COR-L47 (cell line): ENCODE data around the gene ABI3BP.

Source experiments
- DNase-seq: peaks from one replicate; lab custom pipeline; 2025; lab: John Stamatoyannopoulos, UW

ABI3BP gene

DNA sequence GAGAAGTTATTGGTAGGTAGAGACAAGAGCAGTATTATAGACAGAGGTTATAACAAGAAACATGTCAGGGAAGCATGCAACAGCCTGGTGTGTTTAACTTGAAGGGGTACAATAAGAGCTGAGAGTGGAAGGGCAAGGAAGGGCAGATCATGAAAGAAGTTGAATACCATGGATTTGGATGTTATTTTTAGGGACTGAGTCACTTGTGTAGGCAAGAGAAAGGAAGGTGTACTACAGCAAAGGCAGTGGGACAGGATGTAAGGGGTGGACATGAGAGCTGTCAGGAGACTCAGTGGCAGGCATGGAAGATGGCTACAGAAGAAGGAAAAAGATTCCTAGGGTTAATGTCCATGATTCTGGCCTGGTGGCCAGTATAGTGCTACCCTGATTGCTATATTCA is 217.6 kb downstream of the ABI3BP start:
- DNase-seq: no peak

DNA sequence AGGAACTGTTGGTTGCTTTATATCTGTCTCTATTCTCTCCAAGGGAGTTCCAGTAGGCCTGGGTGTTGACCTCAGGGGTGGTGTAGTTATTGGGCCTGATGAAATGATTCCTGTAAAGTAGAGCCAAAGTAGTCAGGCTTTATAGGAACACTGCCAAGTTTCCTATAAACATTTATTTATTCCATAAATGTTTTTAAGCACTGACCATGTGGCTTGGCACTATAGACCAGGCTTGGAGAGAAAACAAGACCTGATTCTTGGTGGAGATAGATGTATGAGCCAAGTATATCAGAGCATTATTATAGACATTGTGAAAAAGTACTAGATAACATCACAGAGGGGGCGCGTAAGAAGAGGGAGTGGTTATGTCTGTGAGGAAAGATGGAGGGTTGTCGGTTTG is 218.0 kb downstream of the ABI3BP start:
- DNase-seq: no peak

DNA sequence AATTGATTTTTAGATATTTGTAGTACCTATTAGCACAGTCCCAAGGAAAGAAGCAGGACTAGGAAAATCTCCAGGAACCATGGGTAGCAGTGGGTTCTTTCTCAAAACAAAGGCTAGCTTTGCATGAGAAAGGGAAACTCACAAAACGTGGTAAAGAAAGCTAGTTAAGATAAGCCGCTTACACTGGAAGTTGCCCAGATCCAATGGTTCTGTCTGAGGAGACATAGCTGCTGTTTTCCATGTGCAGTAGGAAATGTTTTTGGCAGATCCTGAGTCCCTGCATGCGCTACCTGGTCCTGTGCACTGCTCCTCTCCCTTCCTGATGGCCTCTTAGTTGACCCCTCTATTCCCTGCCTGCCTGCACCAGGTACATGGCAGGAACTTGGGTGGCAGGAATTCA is 223.5 kb downstream of the ABI3BP start:
- DNase-seq: no peak

DNA sequence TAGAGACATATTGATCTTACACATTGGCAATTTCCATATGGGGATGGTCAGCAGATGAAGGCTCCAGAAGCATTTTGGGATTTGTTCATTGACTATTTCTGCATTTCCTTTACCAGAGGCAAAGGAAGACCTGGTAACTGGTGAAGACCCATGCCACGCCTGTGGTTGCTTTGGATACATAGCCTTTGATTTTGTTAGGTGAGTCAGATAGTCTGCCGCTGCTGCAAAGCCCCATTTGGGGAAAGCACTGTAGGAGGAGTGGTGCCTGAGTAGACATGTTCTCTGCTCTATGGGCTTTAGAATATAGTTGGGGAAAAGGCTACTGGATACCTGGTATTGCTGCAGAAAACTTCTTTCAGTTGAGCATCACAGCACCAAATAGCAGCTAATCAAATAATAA is 227.2 kb downstream of the ABI3BP start:
- DNase-seq: no peak

DNA sequence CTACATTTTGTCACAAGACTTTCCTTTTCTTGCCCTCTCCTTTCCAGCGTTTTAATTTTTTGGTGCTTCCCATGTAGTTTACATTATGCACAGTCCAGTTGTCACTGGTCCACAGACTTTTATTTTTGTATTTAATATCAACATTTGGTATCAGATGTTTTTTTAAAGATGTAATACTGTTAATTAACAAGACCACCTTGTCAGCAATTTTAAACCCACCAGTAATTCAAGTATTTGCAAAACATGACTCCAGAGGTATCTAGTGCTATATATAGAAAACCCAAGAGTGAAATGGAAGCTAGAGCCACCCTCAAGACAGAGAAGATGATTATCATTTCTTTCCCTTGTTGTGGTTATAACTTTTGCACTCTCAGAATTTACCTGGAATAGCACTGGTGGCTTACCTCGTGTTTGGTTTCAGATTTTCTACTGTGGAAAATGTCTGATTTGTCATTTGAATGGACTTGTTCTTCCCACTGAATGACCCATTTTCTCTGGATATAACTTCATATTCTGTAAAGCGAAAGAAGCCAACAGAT is 227.7 kb downstream of the ABI3BP start:
- no peak for DNase-seq

DNA sequence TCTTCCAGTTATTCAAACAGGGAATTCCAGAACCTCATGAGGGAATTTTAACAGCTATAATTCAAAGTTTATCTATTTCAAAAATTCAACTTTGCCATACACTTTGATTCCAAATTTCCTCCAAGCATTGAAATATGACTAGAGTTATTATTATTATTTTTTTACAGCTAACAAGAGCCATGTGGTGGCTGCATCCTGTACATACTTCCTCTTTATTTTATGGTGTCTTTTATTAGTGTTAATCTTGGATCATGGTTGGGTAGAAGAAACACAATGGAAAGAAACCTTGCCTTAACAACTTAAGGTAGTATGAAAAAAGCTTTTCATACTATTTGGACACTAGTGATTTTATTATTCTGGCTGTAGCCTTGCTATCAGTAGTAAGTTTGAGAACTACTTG is 231.3 kb downstream of the ABI3BP start:
- no peak for DNase-seq

DNA sequence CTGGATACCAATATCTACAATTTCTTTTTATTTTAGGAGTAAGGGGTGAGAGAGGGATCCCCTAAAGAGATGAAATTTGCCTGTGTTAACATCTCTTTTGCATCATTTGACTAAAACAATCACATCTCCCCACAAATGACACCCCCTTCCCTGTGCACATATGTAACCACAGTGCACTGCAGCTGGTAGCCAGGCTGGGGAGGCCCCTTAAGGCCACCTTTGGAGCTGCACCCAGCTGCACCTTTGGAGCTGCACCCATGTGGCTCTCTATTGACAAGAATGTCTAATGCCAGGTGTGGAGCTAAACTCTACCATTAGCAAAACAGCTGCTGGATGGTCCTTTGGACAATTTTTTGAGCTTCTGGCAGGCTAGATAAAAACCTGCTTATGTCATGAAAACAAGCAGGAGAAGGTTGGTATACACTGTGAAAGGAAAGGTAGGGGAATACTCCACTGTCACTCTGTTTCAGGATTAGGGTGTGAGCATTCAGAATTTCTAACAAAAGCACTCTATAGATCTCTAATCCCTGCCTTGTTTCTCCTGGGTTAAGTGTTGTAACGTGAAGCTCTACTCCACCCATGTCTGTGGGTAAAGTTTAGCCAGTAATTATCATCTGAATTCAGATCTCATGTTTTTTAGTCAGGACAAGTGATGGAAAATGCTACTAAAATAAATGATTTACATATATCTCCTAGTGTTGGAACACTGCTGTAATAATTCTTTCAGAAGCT is 231.8 kb downstream of the ABI3BP start:
- peak; percentile 31 for DNase-seq

DNA sequence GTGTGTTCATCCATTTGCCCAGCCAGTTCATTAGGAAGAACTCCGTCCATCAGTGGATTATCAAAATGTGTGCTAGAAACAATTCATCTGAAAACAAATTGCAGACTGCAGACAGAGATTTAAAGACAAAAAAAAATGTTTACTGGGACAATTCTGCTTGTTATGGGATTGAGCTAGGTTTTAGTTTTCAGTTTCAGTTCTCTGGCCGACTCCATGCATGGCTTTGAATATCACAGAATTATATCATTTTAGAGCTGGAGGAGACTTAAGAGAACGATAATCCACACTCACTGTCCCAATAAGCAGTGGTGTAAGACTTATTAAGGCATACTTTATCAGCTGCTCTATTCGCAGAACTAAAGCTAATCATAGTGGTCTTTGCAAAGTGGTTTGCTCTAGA is 232.8 kb downstream of the ABI3BP start:
- no peak for DNase-seq

DNA sequence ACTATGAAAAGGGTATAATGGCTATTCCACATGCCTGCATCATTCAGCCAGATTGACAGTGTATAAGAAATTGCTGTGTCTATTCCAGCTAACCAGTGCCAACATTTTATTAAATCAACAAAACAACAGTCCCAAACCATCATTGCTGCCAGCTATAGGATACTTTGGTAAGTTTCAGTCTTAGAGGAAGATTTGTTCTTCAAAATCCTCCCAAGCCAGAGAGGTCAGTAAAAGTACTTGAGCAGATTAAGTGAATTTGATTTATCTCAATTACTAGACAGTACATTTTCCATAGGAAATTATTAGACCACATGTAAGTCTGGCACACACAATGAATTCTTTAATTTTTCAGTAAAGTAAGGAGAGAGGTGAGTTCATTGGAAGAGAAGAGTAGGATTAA is 233.3 kb downstream of the ABI3BP start:
- DNase-seq: no peak

DNA sequence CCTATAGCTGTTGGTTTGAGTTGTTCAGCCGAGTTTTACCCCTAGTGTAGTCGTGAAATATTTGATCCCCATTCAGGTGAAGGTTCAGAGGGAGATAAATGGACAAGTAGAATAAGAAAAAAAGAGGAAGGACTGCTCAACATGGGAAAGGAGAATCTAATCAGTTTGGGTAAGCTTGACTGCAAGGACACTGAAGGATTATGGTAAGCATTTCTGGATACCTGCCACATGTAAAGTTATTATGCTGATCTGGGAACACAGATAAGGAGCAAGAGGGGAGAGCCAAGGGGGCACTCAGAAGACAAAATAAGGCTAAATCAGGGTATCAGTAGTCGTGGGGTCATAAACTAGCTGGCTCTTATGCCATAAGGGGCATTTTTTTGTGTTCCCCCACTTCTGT is 234.1 kb downstream of the ABI3BP start:
- DNase-seq: no peak

DNA sequence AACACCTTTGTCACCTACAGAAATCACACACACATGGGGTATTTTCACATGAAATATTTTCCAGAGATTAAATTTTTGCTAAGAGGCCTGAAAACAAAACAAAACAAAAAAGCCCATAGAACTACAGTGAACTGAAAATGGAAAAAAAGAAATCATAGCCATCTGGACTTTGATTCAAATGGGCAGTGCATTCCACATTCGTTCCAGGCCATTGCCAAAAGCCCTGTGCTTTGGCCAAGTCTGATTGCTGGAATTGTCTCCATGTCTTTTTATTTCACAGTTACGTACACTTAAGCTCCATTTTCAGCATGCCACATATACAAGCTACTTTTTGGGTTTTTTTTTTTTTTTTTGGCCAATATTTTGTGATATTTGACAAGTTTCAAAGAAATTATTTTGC is 236.8 kb downstream of the ABI3BP start:
- no peak for DNase-seq

DNA sequence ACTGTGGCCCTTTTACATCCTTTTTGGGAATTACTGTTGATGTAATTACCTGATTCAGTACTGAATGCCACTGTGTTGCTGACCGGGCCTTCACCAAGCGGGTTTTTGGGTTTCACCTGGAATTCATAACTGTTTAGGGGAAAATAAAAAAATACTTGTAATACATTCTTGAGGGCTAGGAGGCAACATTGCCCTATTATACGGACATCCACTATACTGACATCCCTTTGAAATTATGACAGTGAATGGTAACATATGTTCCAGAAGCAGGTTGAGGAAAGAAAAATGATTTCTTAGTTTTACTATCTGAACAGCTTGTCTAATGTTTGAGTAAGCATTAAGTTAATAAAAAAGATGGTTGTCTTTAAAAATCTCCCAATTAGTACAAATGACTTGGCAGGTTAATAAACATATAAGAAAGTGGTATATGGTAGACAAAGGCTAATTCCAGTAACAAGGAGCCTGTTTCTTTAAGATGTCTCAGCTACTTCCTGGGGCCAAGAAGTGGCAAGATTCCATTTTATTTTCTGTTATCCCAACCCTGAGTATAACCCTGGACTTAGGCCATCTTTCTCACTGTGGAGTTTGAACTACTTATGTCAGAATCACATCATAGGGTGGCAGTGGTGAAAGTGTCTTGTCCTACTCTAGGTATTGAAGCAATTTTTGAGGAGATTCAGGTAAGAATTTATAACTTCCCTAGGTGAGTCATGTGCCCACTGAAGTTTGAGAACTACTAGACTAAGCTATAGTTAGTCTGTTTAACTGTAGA is 238.5 kb downstream of the ABI3BP start:
- no peak for DNase-seq

DNA sequence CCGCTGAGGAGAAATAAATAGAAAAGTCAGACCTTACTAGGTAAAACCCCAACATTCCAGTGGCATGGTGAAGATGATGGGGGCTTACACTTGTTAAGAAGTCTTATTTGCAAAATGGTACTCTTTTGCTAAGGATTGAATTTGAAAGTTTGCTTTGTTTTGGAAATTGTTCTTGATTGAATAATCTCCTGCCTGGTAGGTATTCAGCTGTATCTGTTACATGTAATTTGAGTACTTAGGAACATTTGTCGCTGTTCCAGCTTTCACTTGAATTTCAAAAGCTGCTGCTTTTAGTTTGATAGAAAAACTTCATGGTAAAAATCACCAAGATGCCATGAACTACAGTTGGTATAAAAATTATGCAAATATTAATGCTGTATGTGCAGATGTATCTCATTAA is 239.4 kb downstream of the ABI3BP start:
- DNase-seq: no peak

DNA sequence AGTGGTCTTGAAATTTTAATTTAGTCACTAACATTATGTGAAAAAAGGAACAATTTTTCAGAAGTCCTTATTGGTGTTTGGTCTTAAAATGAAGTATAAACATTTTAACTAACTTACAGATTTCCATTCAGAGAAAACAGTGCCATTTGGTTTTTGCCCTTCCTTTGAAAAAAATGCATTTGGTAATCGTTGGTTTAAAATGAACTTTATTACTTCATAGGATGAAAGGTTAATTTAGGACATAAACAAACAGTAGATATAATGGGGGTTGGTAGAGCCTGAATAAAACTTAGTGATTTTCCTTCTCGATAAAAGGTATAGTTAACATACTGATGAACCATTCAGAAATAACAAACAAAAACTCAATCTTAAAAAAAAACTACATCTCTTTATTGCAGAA is 244.3 kb downstream of the ABI3BP start:
- DNase-seq: no peak

DNA sequence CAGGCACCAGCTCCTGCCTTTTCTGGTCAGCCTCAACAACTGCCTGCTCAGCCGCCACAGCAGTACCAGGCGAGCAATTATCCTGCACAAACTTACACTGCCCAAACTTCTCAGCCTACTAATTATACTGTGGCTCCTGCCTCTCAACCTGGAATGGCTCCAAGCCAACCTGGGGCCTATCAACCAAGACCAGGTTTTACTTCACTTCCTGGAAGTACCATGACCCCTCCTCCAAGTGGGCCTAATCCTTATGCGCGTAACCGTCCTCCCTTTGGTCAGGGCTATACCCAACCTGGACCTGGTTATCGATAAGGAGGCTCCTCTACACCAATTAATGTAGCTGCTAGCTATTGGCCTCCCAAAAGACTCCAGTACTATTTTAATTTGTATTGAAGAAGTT is 245.0 kb downstream of the ABI3BP start:
- no peak for DNase-seq

DNA sequence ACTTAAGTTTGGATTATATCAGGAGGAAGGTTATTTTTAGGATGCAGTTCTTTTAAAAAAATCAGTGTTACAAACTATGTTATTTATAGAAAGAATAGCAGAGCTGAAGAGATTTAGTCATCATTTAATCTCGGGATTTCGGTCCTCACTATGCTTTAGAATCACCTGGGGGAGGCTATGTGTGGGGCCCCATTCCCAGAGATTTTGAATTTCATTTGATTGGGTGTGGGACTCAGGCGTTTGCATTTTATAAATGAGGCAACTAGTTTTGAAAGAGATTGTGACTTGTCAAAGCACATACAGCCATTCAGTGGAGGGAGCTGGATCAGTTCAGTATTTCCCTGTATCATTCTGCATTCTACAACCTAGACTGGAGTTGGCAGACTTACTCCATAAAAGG is 247.1 kb downstream of the ABI3BP start:
- DNase-seq: no peak

DNA sequence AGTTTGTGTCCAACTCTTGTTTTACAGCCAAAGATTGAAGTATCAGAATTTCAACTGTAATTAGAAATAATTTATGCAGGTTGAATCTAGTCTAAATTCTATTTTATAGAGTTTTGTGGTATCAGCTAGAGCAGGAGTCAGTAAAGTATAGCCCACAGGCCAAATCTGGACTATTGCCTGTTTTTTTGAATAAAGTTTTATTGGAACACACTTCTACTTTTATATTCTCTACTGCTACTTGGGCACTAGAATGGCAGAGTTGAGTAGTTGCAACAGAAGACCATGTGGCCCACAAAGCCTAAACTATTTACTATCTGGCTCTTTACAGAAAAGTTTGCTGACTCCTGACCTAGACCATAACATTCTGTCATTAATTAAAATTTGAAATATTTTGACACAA is 247.6 kb downstream of the ABI3BP start:
- DNase-seq: no peak

DNA sequence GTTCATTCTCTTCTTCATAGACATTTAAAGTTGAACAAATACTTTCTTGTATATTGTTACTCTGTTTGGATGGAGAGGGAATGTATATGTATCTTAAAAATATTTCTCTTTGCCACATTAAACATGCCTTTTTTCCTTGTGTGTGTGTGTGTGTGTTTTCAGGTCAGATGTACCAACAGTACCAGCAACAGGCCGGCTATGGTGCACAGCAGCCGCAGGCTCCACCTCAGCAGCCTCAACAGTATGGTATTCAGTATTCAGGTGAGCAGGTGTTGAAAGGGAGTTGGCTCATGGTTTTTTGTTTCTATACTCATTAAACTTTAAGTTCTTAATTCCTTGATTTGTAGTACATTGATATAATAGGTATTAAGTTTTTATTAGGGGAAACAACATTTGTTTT is 248.6 kb downstream of the ABI3BP start:
- no peak for DNase-seq

DNA sequence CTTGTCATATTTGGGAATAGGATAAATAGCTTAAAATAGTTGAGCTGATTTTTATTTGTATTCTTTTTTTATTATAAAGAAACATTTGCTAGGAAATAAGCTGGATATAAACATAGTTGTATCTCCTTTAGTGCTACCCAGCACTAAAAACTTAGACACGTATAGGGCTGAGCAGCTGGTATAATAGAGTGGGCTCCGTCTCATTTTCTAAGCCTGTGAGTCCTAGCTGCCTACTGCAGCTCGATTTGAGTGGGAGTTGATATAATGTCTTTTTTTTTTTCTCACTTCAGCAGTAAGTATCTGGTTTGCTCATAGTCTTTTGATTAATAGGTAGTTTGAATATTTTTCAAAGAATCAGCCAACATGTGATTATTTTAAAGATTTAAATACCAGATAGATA is 249.7 kb downstream of the ABI3BP start:
- no peak for DNase-seq

DNA sequence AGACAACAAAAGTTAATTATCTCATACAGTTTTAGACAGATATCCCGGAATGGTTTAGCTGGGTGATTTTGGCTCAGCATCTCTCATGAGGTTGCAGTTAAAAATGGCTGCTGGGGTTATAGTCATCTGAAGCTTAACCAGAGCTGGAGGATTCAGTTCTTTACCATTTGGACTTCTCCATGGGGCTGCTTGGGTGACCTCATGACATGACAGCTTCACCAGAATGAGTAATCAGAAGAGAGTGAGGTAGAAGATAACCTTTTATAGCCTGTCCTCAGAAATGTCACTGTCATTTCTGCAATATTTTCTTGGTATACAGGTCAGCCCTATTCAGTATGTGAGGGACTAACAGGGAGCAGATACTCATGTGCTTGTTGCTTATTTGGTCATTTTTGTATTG is 253.0 kb downstream of the ABI3BP start:
- DNase-seq: no peak

DNA sequence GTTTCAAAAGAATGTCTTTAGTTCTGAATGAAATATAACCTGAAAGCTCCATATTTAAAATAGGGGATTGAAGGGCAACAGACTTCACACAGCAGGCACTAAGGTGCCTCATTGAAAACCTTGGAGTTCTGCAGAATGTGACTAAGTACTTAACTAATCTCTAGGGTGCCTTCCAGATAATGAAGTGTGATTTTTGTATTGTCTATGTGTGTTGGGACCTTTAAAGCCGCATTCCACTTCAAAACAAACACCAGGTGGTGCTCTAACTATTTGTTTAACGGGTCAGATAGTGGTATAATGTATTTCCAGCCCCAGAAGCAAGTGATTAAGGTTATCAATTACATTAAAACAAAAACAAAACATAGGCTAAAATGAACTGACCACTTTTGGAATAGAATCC is 255.9 kb downstream of the ABI3BP start:
- peak; percentile 6 for DNase-seq

DNA sequence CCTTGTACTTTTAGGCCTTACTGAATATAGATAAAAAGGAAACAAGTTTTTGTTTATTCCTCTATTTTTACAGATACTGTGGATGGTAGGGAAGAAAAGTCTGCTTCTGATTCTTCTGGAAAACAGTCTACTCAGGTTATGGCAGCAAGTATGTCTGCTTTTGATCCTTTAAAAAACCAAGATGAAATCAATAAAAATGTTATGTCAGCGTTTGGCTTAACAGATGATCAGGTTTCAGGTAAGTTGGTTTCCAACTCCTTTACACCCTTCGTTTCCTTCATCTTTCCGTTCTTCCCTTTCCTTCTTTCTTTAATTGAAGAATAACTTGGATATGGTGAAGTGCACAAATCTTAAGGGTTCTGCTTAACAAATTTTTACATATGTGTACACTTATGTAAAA is 260.8 kb downstream of the ABI3BP start:
- no peak for DNase-seq

DNA sequence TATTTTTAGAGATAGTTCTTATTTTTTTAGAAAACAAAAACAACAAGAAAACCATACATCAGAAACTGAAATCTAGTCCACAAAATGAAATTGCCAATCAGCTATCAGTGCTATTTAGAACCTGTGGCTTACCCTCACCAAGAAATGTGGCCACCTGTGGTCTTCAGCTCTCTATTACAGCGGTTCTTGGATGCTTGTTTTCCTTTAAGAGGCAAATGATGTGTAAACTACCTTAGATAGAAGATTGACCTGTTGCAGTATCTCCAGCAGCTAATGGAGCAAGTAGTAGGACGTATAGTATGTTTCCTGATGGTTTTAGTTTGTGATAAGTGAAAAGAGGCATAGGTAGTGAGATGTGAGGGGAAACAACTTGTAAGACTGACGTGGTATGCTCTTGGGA is 262.7 kb downstream of the ABI3BP start:
- no peak for DNase-seq

DNA sequence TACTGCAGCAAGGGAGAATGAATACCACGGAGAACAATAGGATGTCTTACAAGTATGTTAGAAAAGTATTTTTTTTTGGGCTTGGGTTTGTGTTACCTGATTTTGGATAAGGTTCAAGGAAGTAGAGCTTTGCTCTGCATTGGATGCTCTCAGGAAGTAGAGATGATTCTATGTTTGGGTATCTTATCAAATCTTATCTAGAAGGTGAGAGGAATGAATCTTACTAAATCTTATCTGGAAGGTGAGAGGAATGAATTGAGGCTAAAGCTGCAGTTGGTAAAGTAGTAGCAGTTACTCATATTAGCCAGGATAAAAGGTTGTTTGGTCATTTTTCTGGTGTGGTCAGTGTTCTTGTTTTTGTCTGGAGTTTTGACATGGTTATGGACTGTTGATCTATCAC is 266.5 kb downstream of the ABI3BP start:
- DNase-seq: no peak
